Choroid plexus epithelial cell (primary cell): ENCODE data around the gene CACNA1E.

Experiments used
- DNase-seq: peaks from one replicate; pipeline ENCODE4 v3.0.0-alpha.2; 2010; ENCODE audit warnings: low read depth
- H3K4me3 ChIP-seq: 2 replicates; pipeline ENCODE4 v1.5.1; 2011; ENCODE audit warnings: low read depth, mild to moderate bottlenecking, control low read depth, low read length, moderate library complexity
- TF ChIP-seq, protein P1 (sequence below): conservative IDR thresholded peaks from 2 replicates; pipeline ENCODE4 v1.5.1; 2011; ENCODE audit warnings: low read depth, mild to moderate bottlenecking, control low read depth, inconsistent platforms, low read length, moderate library complexity

The CACNA1E gene

DNA sequence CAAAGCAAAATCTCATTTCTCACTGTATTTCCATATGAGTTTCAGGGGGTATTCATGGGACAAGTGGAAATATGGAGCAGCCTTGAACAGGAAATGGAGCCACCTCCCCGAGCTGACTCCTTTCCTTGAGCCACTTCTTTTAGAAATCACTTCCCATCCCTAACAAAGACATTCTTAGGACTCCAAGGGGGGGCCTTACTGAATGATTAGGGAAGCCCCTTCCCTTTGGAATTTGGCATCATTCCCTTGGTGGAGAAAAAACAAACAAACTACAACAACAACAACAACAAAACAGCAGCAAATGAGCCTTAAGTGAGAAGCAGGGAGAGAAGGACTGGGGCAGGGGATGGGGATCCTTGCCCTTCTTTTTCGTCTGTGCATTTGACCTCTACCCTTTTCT is 299.9 kb downstream of the CACNA1E start:
- H3K4me3 ChIP-seq = no peak overlapping the region
- DNase-seq = no peak
- TF ChIP-seq, protein P1, sequence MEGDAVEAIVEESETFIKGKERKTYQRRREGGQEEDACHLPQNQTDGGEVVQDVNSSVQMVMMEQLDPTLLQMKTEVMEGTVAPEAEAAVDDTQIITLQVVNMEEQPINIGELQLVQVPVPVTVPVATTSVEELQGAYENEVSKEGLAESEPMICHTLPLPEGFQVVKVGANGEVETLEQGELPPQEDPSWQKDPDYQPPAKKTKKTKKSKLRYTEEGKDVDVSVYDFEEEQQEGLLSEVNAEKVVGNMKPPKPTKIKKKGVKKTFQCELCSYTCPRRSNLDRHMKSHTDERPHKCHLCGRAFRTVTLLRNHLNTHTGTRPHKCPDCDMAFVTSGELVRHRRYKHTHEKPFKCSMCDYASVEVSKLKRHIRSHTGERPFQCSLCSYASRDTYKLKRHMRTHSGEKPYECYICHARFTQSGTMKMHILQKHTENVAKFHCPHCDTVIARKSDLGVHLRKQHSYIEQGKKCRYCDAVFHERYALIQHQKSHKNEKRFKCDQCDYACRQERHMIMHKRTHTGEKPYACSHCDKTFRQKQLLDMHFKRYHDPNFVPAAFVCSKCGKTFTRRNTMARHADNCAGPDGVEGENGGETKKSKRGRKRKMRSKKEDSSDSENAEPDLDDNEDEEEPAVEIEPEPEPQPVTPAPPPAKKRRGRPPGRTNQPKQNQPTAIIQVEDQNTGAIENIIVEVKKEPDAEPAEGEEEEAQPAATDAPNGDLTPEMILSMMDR = no peak

DNA sequence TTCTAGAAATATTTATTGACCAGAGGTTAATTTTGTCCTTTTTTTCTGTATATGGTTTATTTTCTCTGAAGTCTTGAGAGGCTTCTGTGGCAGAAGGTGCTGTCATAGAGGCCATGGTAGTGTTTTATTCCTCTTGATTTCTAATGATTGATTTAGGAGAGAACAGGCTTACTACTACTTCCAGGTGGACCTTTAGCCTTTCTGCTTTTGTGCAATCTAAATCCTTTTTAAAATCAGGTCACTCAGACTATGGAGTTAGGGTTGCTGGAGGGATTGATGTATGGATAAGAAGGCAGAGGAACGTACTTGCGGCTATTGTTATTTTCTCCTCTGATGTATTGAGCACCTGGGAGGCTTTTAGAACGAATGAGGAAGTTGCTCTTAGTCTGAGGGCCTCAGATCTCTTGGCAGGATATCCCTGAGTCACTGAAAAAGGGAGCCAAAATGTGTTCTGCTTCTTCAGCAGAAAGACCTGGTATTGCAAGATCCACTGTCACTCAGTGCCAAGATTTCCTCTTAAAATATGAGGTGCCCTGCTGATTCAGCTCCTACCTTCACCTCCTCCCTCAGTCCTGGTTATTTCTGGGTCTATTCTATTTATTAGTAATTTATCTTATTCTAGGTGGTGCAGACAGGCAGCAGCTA is 300.8 kb downstream of the CACNA1E start:
- DNase-seq = no peak
- TF ChIP-seq, protein P1 = no peak
- no peak overlapping the region for H3K4me3 ChIP-seq

DNA sequence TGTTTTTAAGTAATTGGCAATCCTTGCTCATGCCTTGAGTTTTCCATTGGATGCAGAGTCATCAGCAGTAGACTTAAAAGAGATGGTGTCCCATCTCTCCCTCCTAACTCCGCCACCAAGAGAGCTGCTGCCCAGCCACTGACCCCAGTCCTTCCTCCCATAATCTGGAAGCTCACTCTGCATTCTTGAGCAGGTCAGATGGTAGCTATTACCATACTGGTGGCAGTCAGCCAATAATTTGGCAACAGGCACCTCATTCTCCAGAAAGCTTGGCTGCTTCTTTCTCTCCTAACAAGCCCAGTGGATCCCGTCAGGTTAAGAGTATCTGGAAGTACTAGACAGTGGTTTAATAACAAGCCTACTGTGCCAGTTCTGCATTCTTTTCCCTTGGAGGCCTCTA is 306.1 kb downstream of the CACNA1E start:
- TF ChIP-seq, protein P1 = no peak
- no peak overlapping the region for H3K4me3 ChIP-seq
- no peak for DNase-seq

DNA sequence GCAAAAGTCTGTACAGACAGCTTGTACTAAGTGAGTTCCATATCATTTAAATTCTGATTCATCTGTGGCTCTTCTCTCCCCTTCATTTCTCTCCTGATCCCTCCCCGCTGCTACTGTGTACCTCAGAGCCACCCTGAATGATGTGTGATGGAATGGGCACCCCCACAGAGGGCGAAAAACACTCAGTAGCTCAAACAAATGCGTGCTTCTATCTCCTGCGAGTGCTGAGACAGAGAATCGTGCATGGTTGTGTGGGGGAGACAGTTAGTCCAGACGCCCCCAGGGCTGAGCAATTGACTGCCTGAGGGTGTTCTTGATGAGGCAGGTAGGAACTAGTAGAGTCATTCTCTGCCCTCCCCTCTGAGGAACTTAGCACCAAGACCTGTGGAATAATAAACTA is 308.4 kb downstream of the CACNA1E start:
- DNase-seq = no peak
- TF ChIP-seq, protein P1 = no peak
- H3K4me3 ChIP-seq = no peak overlapping the region

DNA sequence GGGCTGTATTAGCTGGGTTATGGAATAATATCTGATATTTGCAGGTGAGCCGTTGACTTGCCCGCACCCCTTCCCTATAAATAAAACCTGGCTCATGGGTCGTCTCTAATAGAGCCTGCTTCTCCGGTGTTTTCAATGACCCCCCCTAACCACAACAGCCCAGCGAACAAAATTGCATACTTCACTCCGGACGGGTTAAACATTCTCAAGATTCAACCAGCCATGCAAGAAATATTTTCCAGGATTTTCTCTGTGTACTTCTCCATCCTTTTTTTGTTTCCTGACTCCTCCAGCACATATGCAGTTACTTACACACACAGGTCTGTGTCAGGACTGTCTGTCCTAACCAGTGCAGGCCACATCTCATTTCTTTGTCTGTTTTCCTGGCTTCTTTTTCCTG is 310.5 kb downstream of the CACNA1E start:
- TF ChIP-seq, protein P1 = no peak
- no peak for DNase-seq
- no peak overlapping the region for H3K4me3 ChIP-seq

DNA sequence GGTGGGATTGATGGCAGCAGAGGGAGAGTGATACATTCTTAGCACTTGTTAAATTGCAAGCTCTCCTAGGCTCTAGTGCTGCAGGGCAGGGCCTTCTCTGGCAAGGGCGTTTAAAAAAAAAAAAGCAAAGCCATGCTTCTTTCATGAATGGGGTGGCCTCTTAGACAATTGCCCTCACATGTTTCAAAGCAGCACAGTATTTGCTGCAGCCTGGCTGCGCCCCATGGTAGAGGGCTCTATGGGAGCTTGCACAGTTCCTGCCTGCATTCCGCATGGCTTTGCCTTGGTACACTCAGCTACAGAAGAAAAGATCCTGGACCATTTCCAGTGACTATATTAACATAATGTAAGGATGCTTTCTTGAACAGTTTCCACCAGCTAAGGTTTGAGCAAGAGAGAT is 311.0 kb downstream of the CACNA1E start:
- no peak for DNase-seq
- TF ChIP-seq, protein P1 = no peak
- H3K4me3 ChIP-seq = no peak overlapping the region

DNA sequence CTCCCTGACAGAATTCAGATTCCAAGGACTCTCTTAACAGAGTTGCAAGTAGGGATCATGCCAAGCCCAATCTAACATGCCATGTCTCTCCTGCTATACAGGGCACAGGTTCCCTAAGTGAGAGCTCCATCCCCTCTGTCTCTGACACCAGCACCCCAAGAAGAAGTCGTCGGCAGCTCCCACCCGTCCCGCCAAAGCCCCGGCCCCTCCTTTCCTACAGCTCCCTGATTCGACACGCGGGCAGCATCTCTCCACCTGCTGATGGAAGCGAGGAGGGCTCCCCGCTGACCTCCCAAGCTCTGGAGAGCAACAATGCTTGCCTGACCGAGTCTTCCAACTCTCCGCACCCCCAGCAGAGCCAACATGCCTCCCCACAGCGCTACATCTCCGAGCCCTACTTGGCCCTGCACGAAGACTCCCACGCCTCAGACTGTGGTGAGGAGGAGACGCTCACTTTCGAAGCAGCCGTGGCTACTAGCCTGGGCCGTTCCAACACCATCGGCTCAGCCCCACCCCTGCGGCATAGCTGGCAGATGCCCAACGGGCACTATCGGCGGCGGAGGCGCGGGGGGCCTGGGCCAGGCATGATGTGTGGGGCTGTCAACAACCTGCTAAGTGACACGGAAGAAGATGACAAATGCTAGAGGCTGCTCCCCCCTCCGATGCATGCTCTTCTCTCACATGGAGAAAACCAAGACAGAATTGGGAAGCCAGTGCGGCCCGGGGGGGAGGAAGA is 315.0 kb downstream of the CACNA1E start:
- no peak for DNase-seq
- TF ChIP-seq, protein P1 = no peak

More for the DNA sequence above, 315.0 kb downstream of the CACNA1E start:
- H3K4me3 ChIP-seq = no peak overlapping the region
